AG10803 (cell line): Measurements from ENCODE around the gene SAP30L.

Source experiments
- DNase-seq: peaks from one replicate; pipeline ENCODE4 v3.0.0; 2010; ENCODE audit warnings: low read depth
- H3K4me3 ChIP-seq: 2 replicates; pipeline ENCODE4 v1.5.1; 2011; ENCODE audit warnings: mild to moderate bottlenecking, low read length, control low read depth
- TF ChIP-seq, protein P1 (sequence below): conservative IDR thresholded peaks from 2 replicates; pipeline ENCODE4 v1.5.1; 2011; ENCODE audit warnings: mild to moderate bottlenecking, low read length, control low read depth, inconsistent platforms

Gene SAP30L

DNA sequence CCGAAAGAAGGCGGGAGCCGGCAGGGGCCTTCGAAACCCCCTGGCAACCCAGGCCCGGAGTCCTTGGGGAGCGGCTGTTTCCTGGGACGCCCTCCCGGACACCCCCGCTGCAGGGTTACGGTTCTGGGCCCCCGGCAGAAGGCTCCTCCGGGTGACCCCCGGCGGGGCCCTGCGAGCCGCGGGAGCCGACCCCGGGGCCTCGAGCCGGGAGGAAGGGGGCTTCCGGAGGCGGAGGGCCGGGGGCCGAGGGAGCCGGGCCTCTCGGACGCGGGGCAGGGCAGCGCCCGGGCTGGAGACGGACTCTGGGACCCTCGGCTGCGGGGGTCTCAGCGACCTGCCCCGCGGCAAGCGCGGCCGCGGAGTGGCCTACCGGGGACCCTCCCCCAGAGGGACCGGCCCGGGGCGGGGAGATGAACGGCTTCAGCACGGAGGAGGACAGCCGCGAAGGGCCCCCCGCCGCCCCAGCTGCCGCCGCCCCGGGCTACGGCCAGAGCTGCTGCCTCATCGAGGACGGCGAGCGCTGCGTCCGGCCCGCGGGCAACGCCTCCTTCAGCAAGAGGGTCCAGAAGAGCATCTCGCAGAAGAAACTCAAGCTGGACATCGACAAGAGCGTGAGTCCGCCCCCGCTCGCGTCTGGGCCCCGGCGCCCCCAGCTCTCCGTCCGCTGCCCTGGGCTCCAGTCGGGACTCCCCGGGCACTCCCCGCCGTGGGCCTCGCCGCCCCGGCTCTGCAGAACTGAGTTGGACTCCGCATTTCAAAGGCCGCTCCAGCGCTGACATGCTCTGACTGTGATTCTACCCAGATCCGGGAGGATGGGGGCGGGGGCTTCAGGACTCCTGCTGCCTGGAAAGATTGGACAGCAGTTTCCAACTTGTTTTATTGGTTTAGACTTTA lies 645 bp downstream of the SAP30L start:
- peak overlapping the region; percentile 69 for H3K4me3 ChIP-seq
- TF ChIP-seq, protein P1, sequence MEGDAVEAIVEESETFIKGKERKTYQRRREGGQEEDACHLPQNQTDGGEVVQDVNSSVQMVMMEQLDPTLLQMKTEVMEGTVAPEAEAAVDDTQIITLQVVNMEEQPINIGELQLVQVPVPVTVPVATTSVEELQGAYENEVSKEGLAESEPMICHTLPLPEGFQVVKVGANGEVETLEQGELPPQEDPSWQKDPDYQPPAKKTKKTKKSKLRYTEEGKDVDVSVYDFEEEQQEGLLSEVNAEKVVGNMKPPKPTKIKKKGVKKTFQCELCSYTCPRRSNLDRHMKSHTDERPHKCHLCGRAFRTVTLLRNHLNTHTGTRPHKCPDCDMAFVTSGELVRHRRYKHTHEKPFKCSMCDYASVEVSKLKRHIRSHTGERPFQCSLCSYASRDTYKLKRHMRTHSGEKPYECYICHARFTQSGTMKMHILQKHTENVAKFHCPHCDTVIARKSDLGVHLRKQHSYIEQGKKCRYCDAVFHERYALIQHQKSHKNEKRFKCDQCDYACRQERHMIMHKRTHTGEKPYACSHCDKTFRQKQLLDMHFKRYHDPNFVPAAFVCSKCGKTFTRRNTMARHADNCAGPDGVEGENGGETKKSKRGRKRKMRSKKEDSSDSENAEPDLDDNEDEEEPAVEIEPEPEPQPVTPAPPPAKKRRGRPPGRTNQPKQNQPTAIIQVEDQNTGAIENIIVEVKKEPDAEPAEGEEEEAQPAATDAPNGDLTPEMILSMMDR: no peak
- DNase-seq: peak; percentile 50

DNA sequence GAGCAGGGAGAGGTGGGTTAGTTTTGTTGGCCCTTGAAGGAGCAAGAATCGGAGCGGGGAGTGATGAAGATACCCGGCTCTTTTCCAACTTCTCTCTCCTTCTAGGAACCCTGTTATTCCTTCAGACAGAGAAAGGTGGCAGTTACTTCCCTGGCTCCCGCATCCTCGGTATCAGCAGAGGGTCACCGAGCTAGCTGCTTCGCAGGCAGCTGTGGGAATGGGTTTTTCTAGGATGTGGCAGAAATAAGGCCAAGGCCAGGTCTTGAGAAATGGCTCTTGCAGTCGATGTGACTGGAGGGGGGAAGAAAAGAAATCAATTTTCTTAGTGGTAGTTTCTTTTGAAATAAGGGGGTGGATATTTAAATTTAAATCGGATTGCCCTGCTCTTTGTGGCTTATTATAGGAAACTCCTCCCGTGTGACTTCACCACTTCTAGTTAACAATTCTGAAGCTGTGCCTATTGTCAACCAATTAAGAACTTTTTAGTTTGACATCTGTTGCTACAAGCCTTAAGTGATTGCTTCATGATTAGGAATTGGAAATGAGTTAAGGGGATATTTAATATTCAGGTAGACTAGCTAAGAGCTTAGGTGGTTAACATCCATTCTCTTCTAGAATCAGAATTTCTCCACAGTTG lies 1.4 kb downstream of the SAP30L start:
- DNase-seq: no peak
- H3K4me3 ChIP-seq: peak overlapping the region; percentile 69
- TF ChIP-seq, protein P1: no peak

DNA sequence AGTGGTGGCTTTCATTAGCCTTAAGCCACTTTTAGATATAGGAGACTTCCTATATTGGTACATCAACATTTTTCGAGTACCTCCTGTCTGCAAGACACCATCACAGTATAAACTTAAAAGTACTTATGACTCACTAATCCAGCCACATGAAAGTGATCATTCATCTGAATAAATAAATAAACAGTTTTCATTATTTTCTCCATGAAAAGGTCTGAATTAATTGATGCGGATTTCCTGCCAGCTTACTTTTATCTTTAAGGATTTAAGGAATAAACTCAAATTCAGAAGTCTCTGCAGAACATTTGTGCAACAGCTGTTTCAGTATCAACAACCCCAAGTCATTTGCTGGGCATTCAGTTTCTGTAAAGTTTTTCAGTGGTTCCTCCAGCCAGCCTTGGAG lies 4.0 kb downstream of the SAP30L start:
- TF ChIP-seq, protein P1: no peak
- no peak overlapping the region for H3K4me3 ChIP-seq
- no peak for DNase-seq

DNA sequence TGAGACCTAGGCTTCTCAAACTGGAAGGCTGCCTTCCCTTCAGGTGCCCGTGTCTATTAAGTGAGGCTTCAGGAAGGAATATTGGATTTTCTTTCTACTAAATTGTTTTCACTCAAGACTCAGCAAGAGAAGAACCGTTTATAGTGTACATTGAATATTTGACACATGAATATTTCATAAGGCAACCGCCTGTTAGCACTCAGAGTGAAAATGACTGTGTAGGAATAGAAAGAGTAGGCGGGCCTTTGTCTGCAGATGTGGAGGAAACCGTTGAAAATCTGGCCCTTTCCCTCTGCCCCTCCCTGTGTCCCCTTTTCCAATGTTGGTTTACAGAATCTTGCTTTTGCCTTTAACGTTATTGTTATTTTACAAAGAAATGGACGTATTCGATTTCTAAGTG lies 6.2 kb downstream of the SAP30L start:
- TF ChIP-seq, protein P1: no peak
- H3K4me3 ChIP-seq: no peak overlapping the region
- no peak for DNase-seq

DNA sequence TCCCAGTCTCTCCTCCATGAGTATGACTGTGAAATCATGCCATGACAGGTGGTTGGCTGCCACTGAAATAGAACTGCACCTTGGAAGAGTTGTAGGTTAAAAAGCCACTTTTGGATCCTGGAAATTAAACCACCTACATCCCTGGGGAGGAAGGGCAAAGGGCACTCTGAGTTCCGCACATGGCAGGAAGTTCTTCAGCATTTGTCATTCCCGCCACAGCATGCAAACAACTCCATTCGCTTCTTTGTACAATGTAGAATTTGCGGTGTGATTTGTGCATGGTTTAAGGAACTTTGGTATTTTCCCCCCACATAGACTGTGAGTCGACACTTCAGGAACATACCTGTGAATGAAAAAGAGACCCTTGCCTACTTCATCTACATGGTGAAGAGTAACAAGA lies 9.8 kb downstream of the SAP30L start:
- TF ChIP-seq, protein P1: no peak
- no peak for DNase-seq
- no peak overlapping the region for H3K4me3 ChIP-seq

DNA sequence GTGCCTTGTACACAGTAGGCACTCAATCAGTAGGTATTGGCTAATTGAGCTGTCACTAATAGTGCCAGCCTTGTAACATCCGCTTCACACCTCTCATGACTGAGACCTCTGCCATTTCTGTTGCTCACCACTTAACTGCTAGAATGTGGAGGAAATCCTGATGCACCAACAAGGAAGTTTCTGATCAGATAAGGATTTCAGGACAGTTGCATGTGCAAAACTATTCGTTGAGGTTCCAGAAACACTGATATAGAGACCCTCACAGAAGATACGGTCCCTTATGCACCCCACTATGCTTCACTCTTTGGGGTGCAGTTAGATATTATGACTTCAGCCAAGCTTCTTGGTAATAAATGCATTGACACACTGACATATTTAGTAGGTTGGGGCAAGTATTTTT lies 10.7 kb downstream of the SAP30L start:
- no peak for DNase-seq
- TF ChIP-seq, protein P1: no peak
- H3K4me3 ChIP-seq: no peak overlapping the region

DNA sequence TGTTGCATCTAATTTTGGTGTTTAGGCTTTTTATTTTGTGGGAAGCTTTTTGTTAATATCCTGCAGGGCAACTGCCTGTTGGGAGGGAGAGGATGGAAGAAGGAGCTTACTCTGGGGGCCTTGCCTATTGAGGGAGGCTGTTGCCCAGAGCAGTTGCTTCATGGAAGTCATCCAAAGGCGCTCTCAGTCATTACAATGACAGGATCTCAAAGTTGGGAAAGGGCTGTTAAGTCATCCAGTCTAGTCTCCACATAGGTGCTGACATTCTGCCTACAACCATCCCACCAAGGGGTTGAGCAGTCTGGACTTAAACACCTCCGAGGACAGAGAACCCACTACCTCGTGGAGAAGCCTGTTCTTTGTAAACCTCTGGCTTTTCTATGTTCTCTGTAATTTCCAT lies 13.2 kb downstream of the SAP30L start:
- DNase-seq: no peak
- H3K4me3 ChIP-seq: no peak overlapping the region
- TF ChIP-seq, protein P1: no peak
